Endodermal cell (in vitro differentiated cells): ENCODE measurements around the gene BTBD9. TPM values are rescaled to one million over a fixed set of nuclear protein-coding genes. Genes with fewer than 3 reads are reported as not detected.

ENCODE experiments used
- DNase-seq: peaks from one replicate; pipeline ENCODE4 v3.0.0-alpha.2; 2017
- H3K27ac ChIP-seq: 2 replicates; pipeline ENCODE4 v1.5.1; 2013; ENCODE audit warnings: mild to moderate bottlenecking, low read depth, low read length, moderate library complexity
- H3K27me3 ChIP-seq: 2 replicates; pipeline ENCODE4 v1.6.1; 2013; ENCODE audit warnings: mild to moderate bottlenecking, low read length, moderate library complexity; ENCODE audit not compliant: insufficient read depth, control insufficient read depth, poor library complexity, severe bottlenecking
- H3K36me3 ChIP-seq: 2 replicates; pipeline ENCODE4 v1.7.0; 2013; ENCODE audit warnings: mild to moderate bottlenecking, low read length, moderate library complexity; ENCODE audit not compliant: control insufficient read depth, insufficient read depth
- H3K4me1 ChIP-seq: one replicate; pipeline ENCODE4 v1.7.0; 2013; ENCODE audit warnings: low read length; ENCODE audit not compliant: control insufficient read depth, insufficient read depth
- H3K4me3 ChIP-seq: 2 replicates; pipeline ENCODE4 v1.5.1; 2013; ENCODE audit warnings: mild to moderate bottlenecking, low read length, moderate library complexity
- H3K9ac ChIP-seq: 2 replicates; pipeline ENCODE4 v1.6.1; 2013; ENCODE audit warnings: mild to moderate bottlenecking, low read length, moderate library complexity; ENCODE audit not compliant: poor library complexity, severe bottlenecking; ENCODE audit errors: extremely low read depth
- H3K9me3 ChIP-seq: 2 replicates; pipeline ENCODE4 v1.6.1; 2013; ENCODE audit warnings: mild to moderate bottlenecking, low read length, moderate library complexity; ENCODE audit not compliant: control insufficient read depth
- H3K27ac Mint-ChIP-seq: 2 replicates; pipeline ENCODE4 v1.8.0; 2020; ENCODE audit warnings: mixed read lengths
- H3K27me3 Mint-ChIP-seq: 2 replicates; pipeline ENCODE4 v1.8.0; 2021; ENCODE audit warnings: mild to moderate bottlenecking, mixed read lengths; ENCODE audit not compliant: insufficient read depth
- H3K36me3 Mint-ChIP-seq: 2 replicates; pipeline ENCODE4 v1.8.0; 2020; ENCODE audit warnings: low read depth, mixed read lengths
- H3K4me1 Mint-ChIP-seq: 2 replicates; pipeline ENCODE4 v1.8.0; 2020; ENCODE audit warnings: mixed read lengths
- H3K4me3 Mint-ChIP-seq: 2 replicates; pipeline ENCODE4 v1.8.0; 2020; ENCODE audit warnings: mild to moderate bottlenecking, moderate library complexity, mixed read lengths
- H3K9me3 Mint-ChIP-seq: 2 replicates; pipeline ENCODE4 v1.8.0; 2020; ENCODE audit warnings: mild to moderate bottlenecking, mixed read lengths
- CTCF ChIP-seq: fragments of 200-600 bp; sonication (generic); conservative IDR thresholded peaks from 2 replicates; pipeline ENCODE4 v1.5.0; 2021; ENCODE audit warnings: antibody characterized with exemption, mild to moderate bottlenecking
- WGBS, 2 experiments: methylation state at CpG; one replicate each; pipeline versions ENCODE4 v1.1.5 to v1.1.7; 2013; ENCODE audit warnings: missing lambda C conversion rate in 2 of 2, mixed read lengths in 1 of 2; ENCODE audit not compliant: insufficient coverage in 1 of 2, insufficient read length in 1 of 2; 5-methylcytosine and 5-hydroxymethylcytosine counted together
- total RNA-seq, 2 donors: library from RNA; stranded (reverse); fragmentation: NEBNext Ultra II Directional in 1 of 2; extraction: Animal tissue kit (Norgen Biotek cat#: 25700) in 1 of 2; gene quantifications; 2 replicates in 1 of 2; 3 replicates in 1 of 2; pipeline ENCODE4 v1.2.1, GENCODE V29; 2021

BTBD9 gene
- total RNA-seq, 2 donors from 2014 or later, result 7.6 to 12.3 TPM

DNA sequence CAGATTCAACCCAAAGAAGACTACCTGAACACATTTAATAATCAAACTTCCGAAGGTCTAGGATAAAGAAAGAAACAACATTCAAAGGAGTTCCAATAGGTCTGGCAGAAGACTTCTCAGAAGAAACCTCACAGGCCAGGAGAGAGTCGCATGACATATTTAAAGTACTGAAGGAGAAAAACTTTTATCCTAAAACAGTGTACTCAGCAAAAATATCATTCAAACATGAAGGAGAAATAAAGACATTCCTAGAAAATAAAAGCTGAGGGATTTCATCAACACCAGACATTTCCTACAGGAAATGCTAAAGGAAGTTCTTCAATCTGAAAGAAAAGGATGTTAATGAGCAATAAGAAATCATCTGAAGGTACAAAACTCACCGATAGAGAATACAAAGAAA lies 108.6 kb downstream of the BTBD9 start:
- H3K36me3 Mint-ChIP-seq, result peaks cover 37% of the 10 kb centered on the region
- DNase-seq, result no peak
- Histone ChIP-seq H3K27me3 (no peaks in the 10 kb centered on the region), H3K9me3 (peaks cover 39% of the 10 kb centered on the region), H3K36me3 (no peaks in the 10 kb centered on the region), H3K27ac (no peak overlapping the region), H3K9ac (no peak overlapping the region), H3K4me1 (no peaks in the 10 kb centered on the region), H3K4me3 (no peak overlapping the region)
- TF ChIP-seq CTCF, result no peak
- no peaks in the 10 kb centered on the region for H3K4me1 Mint-ChIP-seq
- 80% methylated on average over 2 of the region's 3 CpGs; no CpG with 5 or more reads in 1 of the 2 experiments for WGBS, 2 experiments
- H3K4me3 Mint-ChIP-seq, result no peak overlapping the region
- peaks cover 49% of the 10 kb centered on the region for H3K9me3 Mint-ChIP-seq
- H3K27ac Mint-ChIP-seq, result no peak overlapping the region
- no peaks in the 10 kb centered on the region for H3K27me3 Mint-ChIP-seq

- Mint-ChIP-seq H3K4me1 (peaks cover 7% of the 10 kb centered on the region), H3K27me3 (no peaks in the 10 kb centered on the region), H3K27ac (no peak overlapping the region), H3K4me3 (no peak overlapping the region), H3K9me3 (peaks cover 60% of the 10 kb centered on the region), H3K36me3 (peaks cover 45% of the 10 kb centered on the region)
- H3K9ac ChIP-seq, result no peak overlapping the region
- no peaks in the 10 kb centered on the region for H3K27me3 ChIP-seq
- no peaks in the 10 kb centered on the region for H3K4me1 ChIP-seq
- WGBS, 2 experiments, result 93% methylated on average over 3 to 5 of the region's 5 CpGs
- H3K4me3 ChIP-seq, result no peak overlapping the region
- H3K36me3 ChIP-seq, result no peaks in the 10 kb centered on the region
- H3K9me3 ChIP-seq, result peaks cover 49% of the 10 kb centered on the region
- H3K27ac ChIP-seq, result no peak overlapping the region
- no peak for TF ChIP-seq CTCF
- DNase-seq, result no peak
Measured at GRCh38 chr6:38528196-38528965, 111.3 kb downstream of the BTBD9 start.

DNA sequence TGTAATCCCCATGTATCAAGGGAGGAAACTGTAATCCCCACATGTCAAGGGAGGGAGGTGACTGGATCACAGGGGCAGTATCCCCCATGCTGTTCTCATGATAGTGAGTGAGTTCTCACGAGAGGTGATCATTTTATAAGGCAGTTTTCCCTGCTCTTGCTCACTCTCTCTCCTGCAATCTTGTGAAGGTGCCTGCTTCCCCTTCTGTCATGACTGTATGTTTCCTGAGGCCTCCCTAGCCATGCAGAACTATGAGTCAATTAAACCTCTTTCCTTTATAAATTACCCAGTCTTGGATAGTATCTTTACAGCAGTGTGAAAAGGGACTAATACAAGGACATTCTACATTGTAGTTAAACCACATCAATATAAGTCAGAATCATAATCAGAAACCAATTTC lies 112.4 kb downstream of the BTBD9 start:
- H3K36me3 Mint-ChIP-seq, result peaks cover 45% of the 10 kb centered on the region
- no peak overlapping the region for H3K27ac Mint-ChIP-seq
- no peak overlapping the region for H3K4me3 ChIP-seq
- no peak overlapping the region for H3K9ac ChIP-seq
- no peaks in the 10 kb centered on the region for H3K36me3 ChIP-seq
- H3K4me1 ChIP-seq, result no peaks in the 10 kb centered on the region
- no peak overlapping the region for H3K4me3 Mint-ChIP-seq
- no peak overlapping the region for H3K27ac ChIP-seq
- peaks cover 7% of the 10 kb centered on the region for H3K4me1 Mint-ChIP-seq
- TF ChIP-seq CTCF, result no peak
- no peaks in the 10 kb centered on the region for H3K27me3 Mint-ChIP-seq
- H3K9me3 ChIP-seq, result peaks cover 49% of the 10 kb centered on the region
- H3K9me3 Mint-ChIP-seq, result peaks cover 60% of the 10 kb centered on the region
- H3K27me3 ChIP-seq, result no peaks in the 10 kb centered on the region
- 71 to 78% methylated on average over 1 of the region's 1 CpG for WGBS, 2 experiments
- DNase-seq, result no peak
